Thyroid gland (tissue), 4 donors: ENCODE measurements around the gene ASPM.
"Not testable (repeated sequence)": the region's sequence is repeated elsewhere in the genome, so short reads cannot be mapped to it uniquely, and the experiment has no call there.

Experiments used
- POLR2A ChIP-seq, 2 donors: fragments of 450-650 bp; IDR thresholded peaks; one replicate each; pipeline ENCODE4 v1.6.1; 2017; ENCODE audit warnings: antibody characterized with exemption in 2 of 2, mild to moderate bottlenecking in 2 of 2, moderate library complexity in 1 of 2
- TF ChIP-seq, protein P1 (sequence below), 6 experiments: fragments of 200-600 bp in 3 of 6; fragments of 450-650 bp in 3 of 6; sonication (generic) in 3 of 6; IDR thresholded peaks; one replicate each; pipeline ENCODE4 v1.5.1; 2016 to 2019; ENCODE audit warnings: antibody characterized with exemption in 6 of 6, mild to moderate bottlenecking in 2 of 6, inconsistent platforms in 1 of 6, moderate library complexity in 1 of 6

DNA sequence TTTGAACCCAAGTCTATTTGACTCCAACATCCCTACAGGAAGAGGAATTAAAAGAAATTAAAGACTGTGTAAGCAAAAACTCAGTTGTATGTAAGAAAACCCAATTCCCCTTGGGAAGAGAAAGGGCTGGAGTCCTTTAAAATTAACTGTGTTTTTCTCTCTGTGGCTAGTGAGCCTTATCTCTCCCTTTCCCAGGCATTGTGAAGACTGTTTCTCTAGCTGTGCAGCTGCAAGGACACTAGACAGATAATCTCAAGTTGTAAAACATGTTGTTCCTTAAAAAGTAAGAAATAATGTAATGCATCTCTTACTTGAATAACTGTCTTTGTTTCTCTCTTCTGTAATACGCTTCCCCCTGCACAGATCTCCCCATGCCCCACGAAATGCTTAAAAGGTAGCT, 49.5 kb downstream of the ASPM start:
- TF ChIP-seq, protein P1, sequence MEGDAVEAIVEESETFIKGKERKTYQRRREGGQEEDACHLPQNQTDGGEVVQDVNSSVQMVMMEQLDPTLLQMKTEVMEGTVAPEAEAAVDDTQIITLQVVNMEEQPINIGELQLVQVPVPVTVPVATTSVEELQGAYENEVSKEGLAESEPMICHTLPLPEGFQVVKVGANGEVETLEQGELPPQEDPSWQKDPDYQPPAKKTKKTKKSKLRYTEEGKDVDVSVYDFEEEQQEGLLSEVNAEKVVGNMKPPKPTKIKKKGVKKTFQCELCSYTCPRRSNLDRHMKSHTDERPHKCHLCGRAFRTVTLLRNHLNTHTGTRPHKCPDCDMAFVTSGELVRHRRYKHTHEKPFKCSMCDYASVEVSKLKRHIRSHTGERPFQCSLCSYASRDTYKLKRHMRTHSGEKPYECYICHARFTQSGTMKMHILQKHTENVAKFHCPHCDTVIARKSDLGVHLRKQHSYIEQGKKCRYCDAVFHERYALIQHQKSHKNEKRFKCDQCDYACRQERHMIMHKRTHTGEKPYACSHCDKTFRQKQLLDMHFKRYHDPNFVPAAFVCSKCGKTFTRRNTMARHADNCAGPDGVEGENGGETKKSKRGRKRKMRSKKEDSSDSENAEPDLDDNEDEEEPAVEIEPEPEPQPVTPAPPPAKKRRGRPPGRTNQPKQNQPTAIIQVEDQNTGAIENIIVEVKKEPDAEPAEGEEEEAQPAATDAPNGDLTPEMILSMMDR (IDR thresholded peaks at IDR 0.05) = not testable (repeated sequence)
- TF ChIP-seq POLR2A (IDR thresholded peaks at IDR 0.05) = not testable (repeated sequence)
